ENCODE results near the gene UBE2M.
"Not testable (repeated sequence)": the region's sequence is repeated elsewhere in the genome, so short reads cannot be mapped to it uniquely, and the experiment has no call there.

DNA sequence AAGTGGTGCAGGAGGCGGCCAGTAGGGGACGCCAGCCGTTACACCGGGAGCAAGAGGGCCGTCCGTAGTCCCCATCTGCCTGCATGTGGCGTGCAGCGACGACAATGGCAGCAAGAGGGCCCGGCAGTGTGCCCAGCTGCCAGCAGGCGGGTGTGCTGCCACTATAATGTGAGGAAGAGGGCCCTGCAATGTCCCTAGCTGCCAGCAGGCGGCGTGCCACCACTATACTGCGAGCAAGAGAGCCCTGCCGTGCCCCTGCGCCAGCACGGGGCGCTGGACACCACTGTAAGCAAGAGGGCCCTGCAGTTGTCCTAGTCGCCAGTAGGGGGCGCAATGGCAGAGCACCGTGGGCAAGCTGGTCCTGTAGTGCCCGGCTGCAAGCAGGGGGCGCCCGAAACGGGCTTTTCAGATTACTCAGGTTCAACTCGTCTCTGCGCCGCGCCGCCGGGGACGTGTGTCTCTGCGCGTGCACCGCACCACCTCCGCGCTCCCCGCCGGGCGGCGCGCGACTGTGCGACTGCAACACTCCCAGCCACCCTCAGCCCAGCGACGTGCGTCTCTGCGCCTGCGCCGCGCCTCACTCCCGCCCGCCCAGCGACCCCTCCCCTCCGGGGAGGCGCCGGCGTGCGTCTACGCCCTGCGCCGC is 48.0 kb upstream of the UBE2M start:
- TF ChIP-seq POLR2A (IDR thresholded peaks at IDR 0.05) = not testable (repeated sequence)
- TF ChIP-seq, protein P1, sequence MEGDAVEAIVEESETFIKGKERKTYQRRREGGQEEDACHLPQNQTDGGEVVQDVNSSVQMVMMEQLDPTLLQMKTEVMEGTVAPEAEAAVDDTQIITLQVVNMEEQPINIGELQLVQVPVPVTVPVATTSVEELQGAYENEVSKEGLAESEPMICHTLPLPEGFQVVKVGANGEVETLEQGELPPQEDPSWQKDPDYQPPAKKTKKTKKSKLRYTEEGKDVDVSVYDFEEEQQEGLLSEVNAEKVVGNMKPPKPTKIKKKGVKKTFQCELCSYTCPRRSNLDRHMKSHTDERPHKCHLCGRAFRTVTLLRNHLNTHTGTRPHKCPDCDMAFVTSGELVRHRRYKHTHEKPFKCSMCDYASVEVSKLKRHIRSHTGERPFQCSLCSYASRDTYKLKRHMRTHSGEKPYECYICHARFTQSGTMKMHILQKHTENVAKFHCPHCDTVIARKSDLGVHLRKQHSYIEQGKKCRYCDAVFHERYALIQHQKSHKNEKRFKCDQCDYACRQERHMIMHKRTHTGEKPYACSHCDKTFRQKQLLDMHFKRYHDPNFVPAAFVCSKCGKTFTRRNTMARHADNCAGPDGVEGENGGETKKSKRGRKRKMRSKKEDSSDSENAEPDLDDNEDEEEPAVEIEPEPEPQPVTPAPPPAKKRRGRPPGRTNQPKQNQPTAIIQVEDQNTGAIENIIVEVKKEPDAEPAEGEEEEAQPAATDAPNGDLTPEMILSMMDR (IDR thresholded peaks at IDR 0.05) = not testable (repeated sequence)
